IPS-20b (cell line): Measurements from ENCODE around the gene SETD3.

ENCODE experiments used
- H3K27ac ChIP-seq: one replicate; pipeline ENCODE4 v1.5.1; 2013; ENCODE audit warnings: low read length
- H3K27me3 ChIP-seq: 2 replicates; pipeline ENCODE4 v1.6.1; 2013; ENCODE audit warnings: mild to moderate bottlenecking, low read length, inconsistent platforms; ENCODE audit not compliant: insufficient read depth
- H3K36me3 ChIP-seq: 2 replicates; pipeline ENCODE4 v1.6.1; 2013; ENCODE audit warnings: low read depth, mild to moderate bottlenecking, inconsistent platforms, low read length, moderate library complexity; ENCODE audit not compliant: insufficient read depth
- H3K4me1 ChIP-seq: 2 replicates; pipeline ENCODE4 v1.6.1; 2013; ENCODE audit warnings: mild to moderate bottlenecking, control low read depth, inconsistent platforms, low read length, moderate library complexity; ENCODE audit not compliant: insufficient read depth
- H3K4me3 ChIP-seq: 2 replicates; pipeline ENCODE4 v1.5.1; 2013; ENCODE audit warnings: mild to moderate bottlenecking, low read length, inconsistent platforms
- H3K9ac ChIP-seq: 2 replicates; pipeline ENCODE4 v1.6.1; 2013; ENCODE audit warnings: low read depth, mild to moderate bottlenecking, inconsistent platforms, low read length, moderate library complexity
- H3K9me3 ChIP-seq: 2 replicates; pipeline ENCODE4 v1.6.1; 2013; ENCODE audit warnings: mild to moderate bottlenecking, low read depth, low read length, inconsistent platforms; ENCODE audit not compliant: insufficient read depth

SETD3 gene

GRCh38 chr14:99463974-99464373, 16.7 kb downstream of the SETD3 start:
- H3K4me1 ChIP-seq: peaks cover 40% of the 10 kb centered on the region
- H3K4me3 ChIP-seq: no peak overlapping the region
- peaks cover 32% of the 10 kb centered on the region for H3K36me3 ChIP-seq
- H3K9me3 ChIP-seq: no peaks in the 10 kb centered on the region
- no peaks in the 10 kb centered on the region for H3K27me3 ChIP-seq
- H3K9ac ChIP-seq: no peak overlapping the region
- H3K27ac ChIP-seq: no peak overlapping the region

- Histone ChIP-seq H3K27ac (no peak overlapping the region), H3K4me3 (peak overlapping the region; percentile 42; the same call in 1 of the 2 replicates), H3K9me3 (no peaks in the 10 kb centered on the region), H3K36me3 (peaks cover 44% of the 10 kb centered on the region), H3K27me3 (no peaks in the 10 kb centered on the region), H3K4me1 (peaks cover 36% of the 10 kb centered on the region), H3K9ac (no peak overlapping the region)
Measured at GRCh38 chr14:99462210-99462609, 18.4 kb downstream of the SETD3 start.

- Histone ChIP-seq H3K36me3 (peaks cover 51% of the 10 kb centered on the region), H3K27ac (no peak overlapping the region), H3K9ac (no peak overlapping the region), H3K9me3 (no peaks in the 10 kb centered on the region), H3K4me3 (no peak overlapping the region), H3K27me3 (no peaks in the 10 kb centered on the region), H3K4me1 (peaks cover 36% of the 10 kb centered on the region)
Measured at GRCh38 chr14:99461411-99462085, 19.1 kb downstream of the SETD3 start.

- no peak overlapping the region for H3K9ac ChIP-seq
- no peaks in the 10 kb centered on the region for H3K9me3 ChIP-seq
- peaks cover 36% of the 10 kb centered on the region for H3K4me1 ChIP-seq
- peaks cover 58% of the 10 kb centered on the region for H3K36me3 ChIP-seq
- no peak overlapping the region for H3K4me3 ChIP-seq
- H3K27ac ChIP-seq: no peak overlapping the region
- no peaks in the 10 kb centered on the region for H3K27me3 ChIP-seq
Measured at GRCh38 chr14:99460793-99461192, 19.9 kb downstream of the SETD3 start.

- H3K9ac ChIP-seq: no peak overlapping the region
- H3K4me1 ChIP-seq: peaks cover 36% of the 10 kb centered on the region
- H3K9me3 ChIP-seq: no peaks in the 10 kb centered on the region
- no peaks in the 10 kb centered on the region for H3K27me3 ChIP-seq
- peaks cover 59% of the 10 kb centered on the region for H3K36me3 ChIP-seq
- no peak overlapping the region for H3K4me3 ChIP-seq
- no peak overlapping the region for H3K27ac ChIP-seq
Measured at GRCh38 chr14:99459481-99460100, 21.1 kb downstream of the SETD3 start.

GRCh38 chr14:99454246-99454645, 26.4 kb downstream of the SETD3 start:
- peaks cover 57% of the 10 kb centered on the region for H3K36me3 ChIP-seq
- no peaks in the 10 kb centered on the region for H3K27me3 ChIP-seq
- H3K9me3 ChIP-seq: no peaks in the 10 kb centered on the region
- H3K27ac ChIP-seq: no peak overlapping the region
- no peaks in the 10 kb centered on the region for H3K4me1 ChIP-seq
- H3K4me3 ChIP-seq: no peak overlapping the region
- H3K9ac ChIP-seq: no peak overlapping the region

GRCh38 chr14:99452968-99453367, 27.7 kb downstream of the SETD3 start:
- Histone ChIP-seq H3K36me3 (peaks cover 62% of the 10 kb centered on the region), H3K9me3 (no peaks in the 10 kb centered on the region), H3K9ac (no peak overlapping the region), H3K27me3 (no peaks in the 10 kb centered on the region), H3K4me1 (no peaks in the 10 kb centered on the region), H3K27ac (no peak overlapping the region), H3K4me3 (no peak overlapping the region)

GRCh38 chr14:99451234-99451633, 29.4 kb downstream of the SETD3 start:
- H3K36me3 ChIP-seq: peaks cover 51% of the 10 kb centered on the region
- no peaks in the 10 kb centered on the region for H3K9me3 ChIP-seq
- no peak overlapping the region for H3K9ac ChIP-seq
- H3K27me3 ChIP-seq: no peaks in the 10 kb centered on the region
- H3K4me3 ChIP-seq: no peak overlapping the region
- H3K27ac ChIP-seq: no peak overlapping the region
- no peaks in the 10 kb centered on the region for H3K4me1 ChIP-seq

GRCh38 chr14:99450266-99450665, 30.4 kb downstream of the SETD3 start:
- Histone ChIP-seq H3K36me3 (peaks cover 42% of the 10 kb centered on the region), H3K27me3 (no peaks in the 10 kb centered on the region), H3K4me1 (no peaks in the 10 kb centered on the region), H3K4me3 (no peak overlapping the region), H3K9ac (no peak overlapping the region), H3K9me3 (no peaks in the 10 kb centered on the region), H3K27ac (no peak overlapping the region)

GRCh38 chr14:99447739-99448138, 32.9 kb downstream of the SETD3 start:
- H3K27me3 ChIP-seq: no peaks in the 10 kb centered on the region
- H3K4me1 ChIP-seq: no peaks in the 10 kb centered on the region
- peaks cover 37% of the 10 kb centered on the region for H3K36me3 ChIP-seq
- H3K9ac ChIP-seq: no peak overlapping the region
- H3K9me3 ChIP-seq: no peaks in the 10 kb centered on the region
- no peak overlapping the region for H3K4me3 ChIP-seq
- no peak overlapping the region for H3K27ac ChIP-seq

- Histone ChIP-seq H3K27ac (no peak overlapping the region), H3K9me3 (no peaks in the 10 kb centered on the region), H3K4me3 (no peak overlapping the region), H3K9ac (no peak overlapping the region), H3K27me3 (no peaks in the 10 kb centered on the region), H3K4me1 (no peaks in the 10 kb centered on the region), H3K36me3 (peaks cover 42% of the 10 kb centered on the region)
Measured at GRCh38 chr14:99445931-99446330, 34.7 kb downstream of the SETD3 start.

- peaks cover 20% of the 10 kb centered on the region for H3K36me3 ChIP-seq
- H3K4me1 ChIP-seq: no peaks in the 10 kb centered on the region
Measured at GRCh38 chr14:99441918-99442317, 38.7 kb downstream of the SETD3 start.

More at GRCh38 chr14:99441918-99442317, 38.7 kb downstream of the SETD3 start:
- no peak overlapping the region for H3K4me3 ChIP-seq
- H3K27ac ChIP-seq: no peak overlapping the region
- H3K27me3 ChIP-seq: no peaks in the 10 kb centered on the region
- no peak overlapping the region for H3K9ac ChIP-seq
- H3K9me3 ChIP-seq: no peaks in the 10 kb centered on the region
